MM.1S (cell line): Measurements from ENCODE around the gene PLPPR2.
"Not testable (repeated sequence)": the region's sequence is repeated elsewhere in the genome, so short reads cannot be mapped to it uniquely, and the experiment has no call there.

Source experiments
- DNase-seq: peaks from one replicate; pipeline ENCODE4 v3.0.0-alpha.2; 2015
- H2AFZ ChIP-seq: fragments of 300-600 bp; sonication (generic); 2 replicates; pipeline ENCODE4 v1.6.0; 2016; ENCODE audit warnings: antibody characterized with exemption, low read length
- H3F3A ChIP-seq: fragments of 300-600 bp; sonication (generic); 2 replicates; pipeline ENCODE4 v1.6.1; 2016; ENCODE audit warnings: mild to moderate bottlenecking, antibody characterized with exemption, low read length, moderate library complexity, mixed read lengths; ENCODE audit not compliant: insufficient read depth
- H3K27ac ChIP-seq: fragments of 300-600 bp; sonication (generic); 2 replicates; pipeline ENCODE4 v1.5.1; 2016; ENCODE audit warnings: mild to moderate bottlenecking, low read length
- H3K27me3 ChIP-seq: fragments of 300-600 bp; sonication (generic); replicated peaks from 2 replicates; pipeline ENCODE4 v1.6.0; 2016; ENCODE audit warnings: low read length; ENCODE audit not compliant: insufficient read depth
- H3K36me3 ChIP-seq: fragments of 300-600 bp; sonication (generic); replicated peaks from 2 replicates; pipeline ENCODE4 v1.6.1; 2016; ENCODE audit warnings: mild to moderate bottlenecking, low read length, mixed read lengths; ENCODE audit not compliant: insufficient read depth
- H3K4me1 ChIP-seq: fragments of 300-600 bp; sonication (generic); 2 replicates; pipeline ENCODE4 v1.6.1; 2016; ENCODE audit warnings: low read length, mixed read lengths
- H3K4me2 ChIP-seq: fragments of 300-600 bp; sonication (generic); 2 replicates; pipeline ENCODE4 v1.6.0; 2016; ENCODE audit warnings: low read depth, low read length
- H3K4me3 ChIP-seq: fragments of 300-600 bp; sonication (generic); 2 replicates; pipeline ENCODE4 v1.5.1; 2016; ENCODE audit warnings: low read length, mixed read lengths
- H3K79me2 ChIP-seq: fragments of 300-600 bp; sonication (generic); 2 replicates; pipeline ENCODE4 v1.6.1; 2016; ENCODE audit warnings: mixed run types, low read length, mixed read lengths
- H3K9ac ChIP-seq: fragments of 300-600 bp; sonication (generic); 2 replicates; pipeline ENCODE4 v1.6.1; 2016; ENCODE audit warnings: low read length, mixed read lengths
- H3K9me2 ChIP-seq: fragments of 300-600 bp; sonication (generic); replicated peaks from 2 replicates; pipeline ENCODE4 v1.6.1; 2016; ENCODE audit warnings: mild to moderate bottlenecking, low read length, mixed read lengths; ENCODE audit not compliant: insufficient read depth
- H3K9me3 ChIP-seq: fragments of 300-600 bp; sonication (generic); replicated peaks from 2 replicates; pipeline ENCODE4 v1.6.1; 2016; ENCODE audit warnings: mild to moderate bottlenecking, low read length, mixed read lengths; ENCODE audit not compliant: insufficient read depth
- H4K20me1 ChIP-seq: fragments of 300-600 bp; sonication (generic); 2 replicates; pipeline ENCODE4 v1.6.1; 2016; ENCODE audit warnings: mild to moderate bottlenecking, low read length, moderate library complexity, mixed read lengths; ENCODE audit not compliant: insufficient read depth
- CTCF ChIP-seq: fragments of 300-600 bp; sonication (generic); IDR thresholded peaks from 2 replicates; pipeline ENCODE4 v1.5.1; 2016; ENCODE audit warnings: antibody characterized with exemption, low read length, mixed read lengths
- EZH2 ChIP-seq: fragments of 300-600 bp; sonication (generic); optimal IDR thresholded peaks from 2 replicates; pipeline ENCODE3; 2017; ENCODE audit warnings: low read depth, mild to moderate bottlenecking, antibody characterized with exemption, low read length, mixed read lengths
- EZH2phosphoT487 ChIP-seq: fragments of 300-600 bp; sonication (generic); IDR thresholded peaks from 2 replicates; pipeline ENCODE4 v1.6.1; 2018; ENCODE audit warnings: antibody characterized with exemption, low read length

Gene PLPPR2

GRCh38 chr19:11404588-11405222 lies 49.5 kb downstream of the PLPPR2 start:
- no peaks in the 10 kb centered on the region for H3K79me2 ChIP-seq
- no peak overlapping the region for H3K4me3 ChIP-seq
- H3K27ac ChIP-seq: no peak overlapping the region
- H3K27me3 ChIP-seq: peaks cover 51% of the 10 kb centered on the region
- no peaks in the 10 kb centered on the region for H3F3A ChIP-seq
- no peak overlapping the region for H3K4me2 ChIP-seq
- H3K9ac ChIP-seq: no peak overlapping the region
- no peak for TF ChIP-seq EZH2phosphoT487
- no peak for TF ChIP-seq CTCF
- no peak for TF ChIP-seq EZH2
- H3K9me2 ChIP-seq: no peaks in the 10 kb centered on the region
- H3K4me1 ChIP-seq: no peaks in the 10 kb centered on the region
- DNase-seq: no peak
- no peaks in the 10 kb centered on the region for H3K9me3 ChIP-seq
- no peaks in the 10 kb centered on the region for H3K36me3 ChIP-seq
- H2AFZ ChIP-seq: no peak overlapping the region
- no peaks in the 10 kb centered on the region for H4K20me1 ChIP-seq

GRCh38 chr19:11405846-11406643 lies 50.8 kb downstream of the PLPPR2 start:
- DNase-seq: no peak
- H3K27ac ChIP-seq: no peak overlapping the region
- H3K27me3 ChIP-seq: peaks cover 56% of the 10 kb centered on the region
- H3K9me2 ChIP-seq: no peaks in the 10 kb centered on the region
- no peaks in the 10 kb centered on the region for H3K9me3 ChIP-seq
- H3K36me3 ChIP-seq: no peaks in the 10 kb centered on the region
- H3K4me2 ChIP-seq: no peak overlapping the region
- no peaks in the 10 kb centered on the region for H3K79me2 ChIP-seq
- no peak for TF ChIP-seq CTCF
- no peak for TF ChIP-seq EZH2
- TF ChIP-seq EZH2phosphoT487: no peak
- H3F3A ChIP-seq: no peaks in the 10 kb centered on the region
- no peaks in the 10 kb centered on the region for H3K4me1 ChIP-seq
- H4K20me1 ChIP-seq: no peaks in the 10 kb centered on the region
- no peak overlapping the region for H2AFZ ChIP-seq
- no peak overlapping the region for H3K9ac ChIP-seq
- H3K4me3 ChIP-seq: no peak overlapping the region

GRCh38 chr19:11406703-11407236 lies 51.5 kb downstream of the PLPPR2 start:
- H3K4me2 ChIP-seq, H3K27ac ChIP-seq, H3K9me2 ChIP-seq, H3K9ac ChIP-seq, H3K36me3 ChIP-seq, H3K4me1 ChIP-seq, DNase-seq, H3K9me3 ChIP-seq, H3F3A ChIP-seq, H4K20me1 ChIP-seq, H2AFZ ChIP-seq, H3K79me2 ChIP-seq, H3K4me3 ChIP-seq: not testable (repeated sequence)
- H3K27me3 ChIP-seq: peaks cover 63% of the 10 kb centered on the region

GRCh38 chr19:11408591-11408990 lies 53.4 kb downstream of the PLPPR2 start:
- no peak for DNase-seq
- Histone ChIP-seq H4K20me1 (no peaks in the 10 kb centered on the region), H3F3A (no peaks in the 10 kb centered on the region), H3K27me3 (peaks cover 71% of the 10 kb centered on the region), H3K4me1 (no peaks in the 10 kb centered on the region), H2AFZ (no peak overlapping the region), H3K9me3 (no peaks in the 10 kb centered on the region), H3K4me3 (no peak overlapping the region), H3K4me2 (no peak overlapping the region), H3K36me3 (no peaks in the 10 kb centered on the region), H3K9ac (no peak overlapping the region), H3K79me2 (no peaks in the 10 kb centered on the region), H3K27ac (no peak overlapping the region), H3K9me2 (no peaks in the 10 kb centered on the region)
- TF ChIP-seq EZH2phosphoT487 (no peak), EZH2 (no peak), CTCF (no peak)
